CD1c-positive myeloid dendritic cell (primary cell): ENCODE measurements around the gene OSCP1.

Source experiments
- DNase-seq: peaks from one replicate; pipeline ENCODE4 v3.0.0-alpha.2; 2016; ENCODE audit errors: extremely low spot score

The OSCP1 gene

GRCh38 chr1:36472656-36473055 lies 22.4 kb upstream of the OSCP1 start:
- no peak for DNase-seq

- DNase-seq, result no peak
Observed at GRCh38 chr1:36471830-36472641, 21.8 kb upstream of the OSCP1 start.

- DNase-seq, result no peak
Observed at GRCh38 chr1:36469163-36469562, 18.9 kb upstream of the OSCP1 start.

- no peak for DNase-seq
Observed at GRCh38 chr1:36467700-36468455, 17.6 kb upstream of the OSCP1 start.

- no peak for DNase-seq
Observed at GRCh38 chr1:36467027-36467410, 16.8 kb upstream of the OSCP1 start.

GRCh38 chr1:36466370-36467026 lies 16.2 kb upstream of the OSCP1 start:
- DNase-seq, result no peak

GRCh38 chr1:36465731-36466369 lies 15.6 kb upstream of the OSCP1 start:
- no peak for DNase-seq

- peak; percentile 35 for DNase-seq
Observed at GRCh38 chr1:36464605-36465393, 14.5 kb upstream of the OSCP1 start.

GRCh38 chr1:36463803-36464604 lies 13.8 kb upstream of the OSCP1 start, which contains the start of gene MRPS15:
TSS of gene MRPS15 (minus strand) at chr1:36464384. CDS start at chr1:36464275, 109 bp downstream.
- DNase-seq, result peak; percentile 99

GRCh38 chr1:36463463-36463802 lies 13.2 kb upstream of the OSCP1 start:
- no peak for DNase-seq

- peak; percentile 60 for DNase-seq
Observed at GRCh38 chr1:36458910-36459309, 8.7 kb upstream of the OSCP1 start.

- DNase-seq, result peak; percentile 29
Observed at GRCh38 chr1:36457691-36458090, 7.4 kb upstream of the OSCP1 start.

- no peak for DNase-seq
Observed at GRCh38 chr1:36456391-36456928, 6.2 kb upstream of the OSCP1 start.

GRCh38 chr1:36455386-36455785 lies 5.1 kb upstream of the OSCP1 start:
- DNase-seq, result no peak

- no peak for DNase-seq
Observed at GRCh38 chr1:36453600-36454388, 3.5 kb upstream of the OSCP1 start.

GRCh38 chr1:36453051-36453450 lies 2.8 kb upstream of the OSCP1 start:
- no peak for DNase-seq

GRCh38 chr1:36450919-36451305 lies 661 bp upstream of the OSCP1 start:
- no peak for DNase-seq

GRCh38 chr1:36448530-36449056 lies 1.7 kb downstream of the OSCP1 start:
- DNase-seq, result no peak

- DNase-seq, result no peak
Observed at GRCh38 chr1:36447450-36447849, 2.8 kb downstream of the OSCP1 start.
